Kidney epithelial cell (primary cell): ENCODE data around the gene OGFR. TPM values are rescaled to one million over a fixed set of nuclear protein-coding genes. Genes with fewer than 3 reads are reported as not detected.

Experiments used
- DNase-seq: peaks from one replicate; pipeline ENCODE4 v3.0.0-alpha.2; 2010; ENCODE audit warnings: low read depth
- H3K27me3 ChIP-seq: 2 replicates; pipeline ENCODE4 v1.6.0; 2011; ENCODE audit warnings: low read length; ENCODE audit not compliant: control insufficient read depth, insufficient read depth
- H3K36me3 ChIP-seq: 2 replicates; pipeline ENCODE4 v1.5.1; 2011; ENCODE audit warnings: low read length; ENCODE audit not compliant: control insufficient read depth, insufficient read depth
- H3K4me3 ChIP-seq: 2 replicates; pipeline ENCODE4 v1.5.1; 2011; ENCODE audit warnings: low read depth, mild to moderate bottlenecking, control low read depth, low read length
- total RNA-seq: library from RNA; depleted of rRNA; stranded (reverse); fragments of >200 nt; gene quantifications from 2 replicates; pipeline ENCODE4 v1.2.3, GENCODE V29; 2015
- TF ChIP-seq, protein P1 (sequence below): IDR thresholded peaks from 2 replicates; pipeline ENCODE4 v1.5.1; 2011; ENCODE audit warnings: mild to moderate bottlenecking, moderate library complexity, low read length, control low read depth, inconsistent platforms; ENCODE audit not compliant: insufficient read depth, poor library complexity, severe bottlenecking

Gene OGFR
- total RNA-seq, 1 donor from 2014 or later: 61.3 TPM

GRCh38 chr20:62829231-62830230, 24.9 kb downstream of the OGFR start:
- TF ChIP-seq, protein P1, sequence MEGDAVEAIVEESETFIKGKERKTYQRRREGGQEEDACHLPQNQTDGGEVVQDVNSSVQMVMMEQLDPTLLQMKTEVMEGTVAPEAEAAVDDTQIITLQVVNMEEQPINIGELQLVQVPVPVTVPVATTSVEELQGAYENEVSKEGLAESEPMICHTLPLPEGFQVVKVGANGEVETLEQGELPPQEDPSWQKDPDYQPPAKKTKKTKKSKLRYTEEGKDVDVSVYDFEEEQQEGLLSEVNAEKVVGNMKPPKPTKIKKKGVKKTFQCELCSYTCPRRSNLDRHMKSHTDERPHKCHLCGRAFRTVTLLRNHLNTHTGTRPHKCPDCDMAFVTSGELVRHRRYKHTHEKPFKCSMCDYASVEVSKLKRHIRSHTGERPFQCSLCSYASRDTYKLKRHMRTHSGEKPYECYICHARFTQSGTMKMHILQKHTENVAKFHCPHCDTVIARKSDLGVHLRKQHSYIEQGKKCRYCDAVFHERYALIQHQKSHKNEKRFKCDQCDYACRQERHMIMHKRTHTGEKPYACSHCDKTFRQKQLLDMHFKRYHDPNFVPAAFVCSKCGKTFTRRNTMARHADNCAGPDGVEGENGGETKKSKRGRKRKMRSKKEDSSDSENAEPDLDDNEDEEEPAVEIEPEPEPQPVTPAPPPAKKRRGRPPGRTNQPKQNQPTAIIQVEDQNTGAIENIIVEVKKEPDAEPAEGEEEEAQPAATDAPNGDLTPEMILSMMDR: no peak
- H3K4me3 ChIP-seq: no peak overlapping the region
- no peak for DNase-seq
- no peaks in the 10 kb centered on the region for H3K36me3 ChIP-seq
- H3K27me3 ChIP-seq: peaks cover 8% of the 10 kb centered on the region

- Histone ChIP-seq H3K36me3 (no peaks in the 10 kb centered on the region), H3K27me3 (peaks cover 8% of the 10 kb centered on the region), H3K4me3 (no peak overlapping the region)
- TF ChIP-seq, protein P1: no peak
- DNase-seq: no peak
These were observed 25.6 kb downstream of the OGFR start for GRCh38 chr20:62830251-62830650.

- Histone ChIP-seq H3K27me3 (peaks cover 9% of the 10 kb centered on the region), H3K36me3 (no peaks in the 10 kb centered on the region)
These were observed 26.2 kb downstream of the OGFR start for GRCh38 chr20:62830821-62831220.

DNA sequence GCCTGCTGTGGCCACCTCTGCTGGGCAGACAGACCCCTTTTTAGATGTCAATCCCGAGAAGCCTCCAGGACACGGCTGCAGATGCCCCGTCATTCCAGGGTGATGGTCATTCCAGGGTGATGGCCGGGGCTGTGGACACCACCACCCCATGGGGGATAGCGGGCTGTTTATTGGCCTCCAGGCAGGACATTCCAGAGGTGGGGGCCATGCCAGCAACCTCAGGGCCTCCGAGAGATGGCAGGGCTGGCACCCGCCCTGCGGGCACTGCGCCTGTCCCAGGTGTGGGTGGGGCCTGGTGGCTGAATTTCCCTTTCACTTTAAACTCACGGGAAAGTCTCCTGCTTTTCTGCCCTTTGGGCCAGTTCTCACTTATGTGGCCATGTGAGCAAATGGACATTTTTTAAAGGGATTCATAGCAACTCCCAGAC, 26.7 kb downstream of the OGFR start:
- TF ChIP-seq, protein P1: no peak
- Histone ChIP-seq H3K36me3 (no peaks in the 10 kb centered on the region), H3K4me3 (no peak overlapping the region), H3K27me3 (peaks cover 14% of the 10 kb centered on the region)
- no peak for DNase-seq

More at GRCh38 chr20:62830821-62831220, 26.2 kb downstream of the OGFR start:
- DNase-seq: no peak
- H3K4me3 ChIP-seq: no peak overlapping the region
- TF ChIP-seq, protein P1: no peak

DNA sequence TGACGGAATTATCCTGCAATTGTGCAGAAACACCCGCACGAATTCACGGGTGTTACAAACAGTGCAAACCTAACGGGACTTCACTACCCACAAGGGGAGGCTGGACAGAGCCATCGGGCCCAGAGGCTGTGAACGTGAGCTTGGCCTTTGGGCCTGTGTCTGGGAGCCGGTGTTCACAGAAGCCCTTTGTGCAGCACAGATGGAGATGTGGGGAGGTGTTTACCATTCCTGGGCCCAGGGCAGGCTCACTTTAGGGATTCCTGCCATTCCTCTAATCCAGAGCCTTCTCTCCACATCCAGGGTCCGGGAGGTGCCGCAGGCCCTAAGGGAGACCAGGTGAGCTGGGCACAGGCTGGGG, 27.2 kb downstream of the OGFR start:
- no peak overlapping the region for H3K4me3 ChIP-seq
- no peak for DNase-seq
- H3K36me3 ChIP-seq: no peaks in the 10 kb centered on the region
- H3K27me3 ChIP-seq: peaks cover 14% of the 10 kb centered on the region
- TF ChIP-seq, protein P1: no peak
